GM12878 (cell line): Measurements from ENCODE around the gene LINGO1. TPM values are rescaled to one million over a fixed set of nuclear protein-coding genes. Genes with fewer than 3 reads are reported as not detected.

ENCODE experiments used
- ATAC-seq: fragments of 200-7000 bp; cut with Tn5 transposase; 3 replicates; pipeline ENCODE4 v1.9.1; 2020; ENCODE audit warnings: mild to moderate bottlenecking, moderate library complexity
- BruUV-seq: library from RNA; stranded (reverse); fragments of 400-500 nt; replicated peaks from 2 replicates; lab custom pipeline; 2021; lab: Mats Ljungman, UMichigan
- CTCF ChIA-PET: fragments of 300-600 bp; sonication (Branson Sonifier 250); formaldehyde crosslinking; extraction: SDS; loops from one replicate; lab custom pipeline; 2021; ENCODE audit warnings: inconsistent platforms; lab: Yijun Ruan, JAX
- POLR2A ChIA-PET: fragments of 350-600 bp; formaldehyde crosslinking; extraction: SDS; loops from one replicate; lab custom pipeline; 2021; ENCODE audit warnings: inconsistent platforms; lab: Charles Lee
- RAD21 ChIA-PET: fragments of 300-600 bp; sonication (Branson Sonifier 250); formaldehyde crosslinking; loops from one replicate; lab custom pipeline; 2023; ENCODE audit warnings: antibody characterized with exemption; ENCODE audit not compliant: unreplicated experiment; lab: Charles Lee
- SMC1A ChIA-PET: fragments of 300-600 bp; sonication (Branson Sonifier 250); formaldehyde crosslinking; loops from one replicate; lab custom pipeline; 2023; ENCODE audit not compliant: unreplicated experiment, uncharacterized antibody; lab: Charles Lee
- DNase-seq: peaks from one replicate; pipeline ENCODE4 v3.0.0-alpha.2; 2011; ENCODE audit warnings: low read depth, low spot score
- FAIRE-seq: peaks from 3 replicates; lab custom pipeline; 2011; peaks lifted over from hg19 to GRCh38; lab: Jason Lieb, UNC
- H2AFZ ChIP-seq: 2 replicates; pipeline ENCODE4 v1.6.0; 2011; ENCODE audit warnings: low read depth, low read length, control low read depth; ENCODE audit not compliant: control insufficient read depth
- H3K27ac ChIP-seq: 2 replicates; pipeline ENCODE4 v1.5.1; 2011; ENCODE audit warnings: control low read depth; ENCODE audit not compliant: control insufficient read depth, insufficient read depth
- H3K27me3 ChIP-seq, 2 experiments: replicated peaks in 1 of 2; 2 replicates each; pipeline versions ENCODE4 v1.6.0 to v1.6.1; 2011; ENCODE audit warnings: low read length in 1 of 2; ENCODE audit not compliant: control insufficient read depth in 2 of 2, insufficient read depth in 2 of 2
- H3K36me3 ChIP-seq, 2 experiments: 2 replicates each; pipeline ENCODE4 v1.5.1; 2011; ENCODE audit warnings: low read length in 1 of 2; ENCODE audit not compliant: control insufficient read depth in 2 of 2, insufficient read depth in 2 of 2
- H3K4me1 ChIP-seq: 2 replicates; pipeline ENCODE4 v1.6.1; 2011; ENCODE audit warnings: mild to moderate bottlenecking, low read length, moderate library complexity, mixed read lengths; ENCODE audit not compliant: control insufficient read depth, insufficient read depth
- H3K4me2 ChIP-seq: 2 replicates; pipeline ENCODE4 v1.6.0; 2011; ENCODE audit warnings: control low read depth; ENCODE audit not compliant: control insufficient read depth, insufficient read depth
- H3K4me3 ChIP-seq: fragments of 200-600 bp; sonication (generic); 2 replicates; pipeline ENCODE4 v1.5.1; 2016
- H3K79me2 ChIP-seq: 2 replicates; pipeline ENCODE4 v1.6.0; 2011; ENCODE audit warnings: low read length; ENCODE audit not compliant: control insufficient read depth, insufficient read depth
- H3K9ac ChIP-seq: 2 replicates; pipeline ENCODE4 v1.8.0; 2011; ENCODE audit warnings: low read length, control low read depth, mixed read lengths; ENCODE audit not compliant: control insufficient read depth, insufficient read depth
- H3K9me3 ChIP-seq: replicated peaks from 3 replicates; pipeline ENCODE4 v1.5.1; 2011; ENCODE audit warnings: mild to moderate bottlenecking, low read length; ENCODE audit not compliant: control insufficient read depth, insufficient read depth
- H4K20me1 ChIP-seq: 2 replicates; pipeline ENCODE4 v1.6.0; 2011; ENCODE audit not compliant: control insufficient read depth, insufficient read depth
- BMI1 ChIP-seq: fragments of 450-650 bp; IDR thresholded peaks from 2 replicates; pipeline ENCODE4 v1.6.1; 2016; ENCODE audit warnings: mild to moderate bottlenecking, moderate library complexity, borderline replicate concordance
- DPF2 ChIP-seq: fragments of 450-650 bp; IDR thresholded peaks from 2 replicates; pipeline ENCODE4 v1.6.1; 2017; ENCODE audit warnings: mild to moderate bottlenecking
- MXI1 ChIP-seq: fragments of 150-350 bp; IDR thresholded peaks from 2 replicates; pipeline ENCODE4 v1.6.1; 2011; ENCODE audit warnings: low read depth, mild to moderate bottlenecking, inconsistent platforms, low read length, improper control_type of control experiment
- MYB ChIP-seq: fragments of 150-350 bp; IDR thresholded peaks from 2 replicates; pipeline ENCODE4 v1.6.1; 2014; ENCODE audit warnings: mild to moderate bottlenecking, low read depth, low read length, borderline replicate concordance
- NRF1 ChIP-seq: conservative IDR thresholded peaks from 2 replicates; pipeline ENCODE4 v1.6.1; 2011; ENCODE audit warnings: mild to moderate bottlenecking, low read depth, low read length, improper control_type of control experiment
- RCOR1 ChIP-seq: conservative IDR thresholded peaks from 2 replicates; pipeline ENCODE4 v1.6.1; 2012; ENCODE audit warnings: low read depth, low read length, improper control_type of control experiment
- SMC3 ChIP-seq: IDR thresholded peaks from 2 replicates; pipeline ENCODE4 v1.6.1; 2011; ENCODE audit warnings: low read length, improper control_type of control experiment, borderline replicate concordance
- SPI1 ChIP-seq: IDR thresholded peaks from 2 replicates; pipeline ENCODE4 v1.6.1; 2011; ENCODE audit warnings: low read depth, mild to moderate bottlenecking, low read length, moderate library complexity, borderline replicate concordance; ENCODE audit not compliant: insufficient read depth
- TBL1XR1 ChIP-seq: IDR thresholded peaks from 2 replicates; pipeline ENCODE4 v1.6.1; 2012; ENCODE audit warnings: low read depth, low read length, improper control_type of control experiment
- TCF12 ChIP-seq: IDR thresholded peaks from 2 replicates; pipeline ENCODE4 v1.6.1; 2011; ENCODE audit warnings: low read depth, mild to moderate bottlenecking, low read length
- TCF7 ChIP-seq: IDR thresholded peaks from 2 replicates; pipeline ENCODE4 v1.6.1; 2014; ENCODE audit warnings: antibody characterized with exemption, borderline replicate concordance
- ZNF207 ChIP-seq: fragments of 450-650 bp; IDR thresholded peaks from 2 replicates; pipeline ENCODE4 v1.6.1; 2014; ENCODE audit warnings: antibody characterized with exemption, mild to moderate bottlenecking, borderline replicate concordance
- WGBS: methylation state at CpG from one replicate; pipeline ENCODE4 v1.1.6; 2016; ENCODE audit warnings: low lambda C conversion rate; ENCODE audit not compliant: insufficient replicate concordance, insufficient coverage; ENCODE audit errors: missing lambda C conversion rate; 5-methylcytosine and 5-hydroxymethylcytosine counted together
- in situ Hi-C: fragments of 300-500 bp; cut with MboI; formaldehyde crosslinking; loops from 9 replicates; pipeline ENCODE4 v1.14.3; 2018; ENCODE audit warnings: mixed read lengths
- intact Hi-C: fragments of 100-400 bp; cut with micrococcal nuclease; formaldehyde crosslinking; loops from one replicate; pipeline ENCODE4 v1.14.2; 2022; ENCODE audit not compliant: unreplicated experiment
- polyA plus RNA-seq, 11 experiments: library from polyadenylated mRNA; depleted of rRNA in 4 of 11; unstranded in 6 of 11; stranded (reverse) in 5 of 11; fragments of >200 nt; fragmentation: Nextera tagmentation in 4 of 11; fragmentation: Illumina TruSeq in 1 of 11; extraction: Ambion mirVana in 4 of 11; extraction: Trizol in 1 of 11; gene quantifications; 1 replicate in 1 of 11; 2 replicates in 10 of 11; pipeline versions ENCODE4 v1.2.1 to v1.2.3, GENCODE V29; 2011 to 2016; ENCODE audit warnings: inconsistent platforms in 2 of 11, missing spikeins in 2 of 11, low read depth in 1 of 11
- total RNA-seq, 4 experiments: library from RNA; depleted of rRNA in 3 of 4; stranded (reverse); fragments of >200 nt in 3 of 4; fragmentation: Illumina TruSeq in 1 of 4; extraction: Trizol in 1 of 4; gene quantifications; 2 replicates each; pipeline versions ENCODE4 v1.2.1 to v1.2.3, GENCODE V29; 2013 to 2021
- TF ChIP-seq, protein P1 (sequence below), 3 experiments: IDR thresholded peaks in 2 of 3; conservative IDR thresholded peaks in 1 of 3; 2 replicates each; pipeline ENCODE4 v1.5.1; 2011; ENCODE audit warnings: low read depth in 3 of 3, low read length in 3 of 3, mild to moderate bottlenecking in 3 of 3, control low read depth in 2 of 3, moderate library complexity in 2 of 3, inconsistent platforms in 1 of 3, mixed read lengths in 1 of 3; ENCODE audit not compliant: control insufficient read depth in 2 of 3, insufficient read depth in 1 of 3; ENCODE audit errors: extremely low read depth in 1 of 3
- TF ChIP-seq, protein P2 (sequence below): fragments of 450-650 bp; conservative IDR thresholded peaks from 2 replicates; pipeline ENCODE4 v1.6.1; 2017; ENCODE audit warnings: mild to moderate bottlenecking, moderate library complexity
- TF ChIP-seq, protein P3 (sequence below): fragments of 450-650 bp; IDR thresholded peaks from 2 replicates; pipeline ENCODE4 v1.6.1; 2018; ENCODE audit warnings: mild to moderate bottlenecking, low read depth, moderate library complexity; ENCODE audit not compliant: partially characterized antibody

The LINGO1 gene
- total and polyA plus RNA-seq, 10 of the 15 experiments (the other 5 are each of a cell fraction or from before 2014, with no cell fraction given), result 0.04 to 3.9 (median 0.17) TPM; not detected in 6

DNA sequence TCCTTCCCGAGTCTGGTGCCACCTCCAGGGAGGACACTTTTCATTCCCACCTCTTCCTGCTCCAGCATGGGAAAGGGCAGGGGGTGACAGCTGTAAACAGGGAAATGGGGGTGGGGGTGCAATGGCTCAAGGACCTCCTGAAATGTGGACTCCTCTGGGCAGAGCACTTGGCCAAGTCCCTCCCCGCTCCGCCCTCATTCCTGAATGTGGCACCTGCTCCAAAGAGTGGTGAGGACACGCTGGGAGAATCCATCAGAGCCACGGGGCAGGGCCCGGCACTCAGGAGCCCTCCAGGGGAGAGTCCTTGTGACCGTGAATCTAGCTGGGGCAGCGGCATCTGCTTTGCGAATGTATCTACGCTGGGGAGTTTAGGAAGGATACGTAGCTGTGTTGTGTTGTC lies 11.1 kb upstream of the LINGO1 start:
- Histone ChIP-seq H2AFZ (no peak overlapping the region), H3K9ac (no peak overlapping the region), H3K4me2 (no peak overlapping the region), H3K36me3 (no peaks in the 10 kb centered on the region), H3K27me3 (no peaks in the 10 kb centered on the region; a peak in 1 of 4 replicates), H4K20me1 (no peaks in the 10 kb centered on the region), H3K79me2 (no peaks in the 10 kb centered on the region), H3K4me3 (no peak overlapping the region), H3K9me3 (no peaks in the 10 kb centered on the region), H3K4me1 (no peaks in the 10 kb centered on the region), H3K27ac (no peak overlapping the region)
- CTCF ChIA-PET, result interaction anchor here (1.2 to 1.6 kb wide), 3 partner anchors 10 to 178 kb away, joined by 3 to 5 read pairs (median 4); no protein-coding TSS in a partner anchor
- in situ Hi-C loops, result loop anchor here (25.0 kb wide), 1 partner anchor 169 kb away; no protein-coding TSS in a partner anchor
- DNase-seq (no peak), ATAC-seq (no peak), FAIRE-seq (no peak)
- SMC1A ChIA-PET, result no interaction called here
- intact Hi-C loops, result no loop called here
- POLR2A ChIA-PET, result no interaction called here
- 53% methylated on average over 11 of the region's 11 CpGs for WGBS
- RAD21 ChIA-PET, result no interaction called here
- BruUV-seq, result no TSS peak
- no peak for TF ChIP-seq TCF12
- no peak for TF ChIP-seq SPI1
- TF ChIP-seq ZNF207, result no peak
- no peak for TF ChIP-seq TBL1XR1
- TF ChIP-seq, protein P1, sequence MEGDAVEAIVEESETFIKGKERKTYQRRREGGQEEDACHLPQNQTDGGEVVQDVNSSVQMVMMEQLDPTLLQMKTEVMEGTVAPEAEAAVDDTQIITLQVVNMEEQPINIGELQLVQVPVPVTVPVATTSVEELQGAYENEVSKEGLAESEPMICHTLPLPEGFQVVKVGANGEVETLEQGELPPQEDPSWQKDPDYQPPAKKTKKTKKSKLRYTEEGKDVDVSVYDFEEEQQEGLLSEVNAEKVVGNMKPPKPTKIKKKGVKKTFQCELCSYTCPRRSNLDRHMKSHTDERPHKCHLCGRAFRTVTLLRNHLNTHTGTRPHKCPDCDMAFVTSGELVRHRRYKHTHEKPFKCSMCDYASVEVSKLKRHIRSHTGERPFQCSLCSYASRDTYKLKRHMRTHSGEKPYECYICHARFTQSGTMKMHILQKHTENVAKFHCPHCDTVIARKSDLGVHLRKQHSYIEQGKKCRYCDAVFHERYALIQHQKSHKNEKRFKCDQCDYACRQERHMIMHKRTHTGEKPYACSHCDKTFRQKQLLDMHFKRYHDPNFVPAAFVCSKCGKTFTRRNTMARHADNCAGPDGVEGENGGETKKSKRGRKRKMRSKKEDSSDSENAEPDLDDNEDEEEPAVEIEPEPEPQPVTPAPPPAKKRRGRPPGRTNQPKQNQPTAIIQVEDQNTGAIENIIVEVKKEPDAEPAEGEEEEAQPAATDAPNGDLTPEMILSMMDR (IDR thresholded peaks at IDR 0.05 in 2 of 3, conservative IDR thresholded peaks at IDR 0.05 in 1 of 3; ENCODE audit: control insufficient read depth in 2 of 3, extremely low read depth in 1 of 3, insufficient read depth in 1 of 3, low read depth in 3 of 3, low read length in 3 of 3), result no peak
- TF ChIP-seq, protein P2, sequence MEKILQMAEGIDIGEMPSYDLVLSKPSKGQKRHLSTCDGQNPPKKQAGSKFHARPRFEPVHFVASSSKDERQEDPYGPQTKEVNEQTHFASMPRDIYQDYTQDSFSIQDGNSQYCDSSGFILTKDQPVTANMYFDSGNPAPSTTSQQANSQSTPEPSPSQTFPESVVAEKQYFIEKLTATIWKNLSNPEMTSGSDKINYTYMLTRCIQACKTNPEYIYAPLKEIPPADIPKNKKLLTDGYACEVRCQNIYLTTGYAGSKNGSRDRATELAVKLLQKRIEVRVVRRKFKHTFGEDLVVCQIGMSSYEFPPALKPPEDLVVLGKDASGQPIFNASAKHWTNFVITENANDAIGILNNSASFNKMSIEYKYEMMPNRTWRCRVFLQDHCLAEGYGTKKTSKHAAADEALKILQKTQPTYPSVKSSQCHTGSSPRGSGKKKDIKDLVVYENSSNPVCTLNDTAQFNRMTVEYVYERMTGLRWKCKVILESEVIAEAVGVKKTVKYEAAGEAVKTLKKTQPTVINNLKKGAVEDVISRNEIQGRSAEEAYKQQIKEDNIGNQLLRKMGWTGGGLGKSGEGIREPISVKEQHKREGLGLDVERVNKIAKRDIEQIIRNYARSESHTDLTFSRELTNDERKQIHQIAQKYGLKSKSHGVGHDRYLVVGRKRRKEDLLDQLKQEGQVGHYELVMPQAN, result no peak
- TF ChIP-seq NRF1, result no peak
- no peak for TF ChIP-seq SMC3
- TF ChIP-seq RCOR1, result no peak
- no peak for TF ChIP-seq DPF2
- TF ChIP-seq MXI1, result no peak
- TF ChIP-seq TCF7, result no peak
- no peak for TF ChIP-seq BMI1
- no peak for TF ChIP-seq MYB
- TF ChIP-seq, protein P3, sequence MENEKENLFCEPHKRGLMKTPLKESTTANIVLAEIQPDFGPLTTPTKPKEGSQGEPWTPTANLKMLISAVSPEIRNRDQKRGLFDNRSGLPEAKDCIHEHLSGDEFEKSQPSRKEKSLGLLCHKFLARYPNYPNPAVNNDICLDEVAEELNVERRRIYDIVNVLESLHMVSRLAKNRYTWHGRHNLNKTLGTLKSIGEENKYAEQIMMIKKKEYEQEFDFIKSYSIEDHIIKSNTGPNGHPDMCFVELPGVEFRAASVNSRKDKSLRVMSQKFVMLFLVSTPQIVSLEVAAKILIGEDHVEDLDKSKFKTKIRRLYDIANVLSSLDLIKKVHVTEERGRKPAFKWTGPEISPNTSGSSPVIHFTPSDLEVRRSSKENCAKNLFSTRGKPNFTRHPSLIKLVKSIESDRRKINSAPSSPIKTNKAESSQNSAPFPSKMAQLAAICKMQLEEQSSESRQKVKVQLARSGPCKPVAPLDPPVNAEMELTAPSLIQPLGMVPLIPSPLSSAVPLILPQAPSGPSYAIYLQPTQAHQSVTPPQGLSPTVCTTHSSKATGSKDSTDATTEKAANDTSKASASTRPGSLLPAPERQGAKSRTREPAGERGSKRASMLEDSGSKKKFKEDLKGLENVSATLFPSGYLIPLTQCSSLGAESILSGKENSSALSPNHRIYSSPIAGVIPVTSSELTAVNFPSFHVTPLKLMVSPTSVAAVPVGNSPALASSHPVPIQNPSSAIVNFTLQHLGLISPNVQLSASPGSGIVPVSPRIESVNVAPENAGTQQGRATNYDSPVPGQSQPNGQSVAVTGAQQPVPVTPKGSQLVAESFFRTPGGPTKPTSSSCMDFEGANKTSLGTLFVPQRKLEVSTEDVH, result no peak
